ENCODE results near the gene PRRT1B. TPM values are rescaled to one million over a fixed set of nuclear protein-coding genes. Genes with fewer than 3 reads are reported as not detected.

PRRT1B gene
- total RNA-seq, 6 experiments from 2014 or later = not detected

DNA sequence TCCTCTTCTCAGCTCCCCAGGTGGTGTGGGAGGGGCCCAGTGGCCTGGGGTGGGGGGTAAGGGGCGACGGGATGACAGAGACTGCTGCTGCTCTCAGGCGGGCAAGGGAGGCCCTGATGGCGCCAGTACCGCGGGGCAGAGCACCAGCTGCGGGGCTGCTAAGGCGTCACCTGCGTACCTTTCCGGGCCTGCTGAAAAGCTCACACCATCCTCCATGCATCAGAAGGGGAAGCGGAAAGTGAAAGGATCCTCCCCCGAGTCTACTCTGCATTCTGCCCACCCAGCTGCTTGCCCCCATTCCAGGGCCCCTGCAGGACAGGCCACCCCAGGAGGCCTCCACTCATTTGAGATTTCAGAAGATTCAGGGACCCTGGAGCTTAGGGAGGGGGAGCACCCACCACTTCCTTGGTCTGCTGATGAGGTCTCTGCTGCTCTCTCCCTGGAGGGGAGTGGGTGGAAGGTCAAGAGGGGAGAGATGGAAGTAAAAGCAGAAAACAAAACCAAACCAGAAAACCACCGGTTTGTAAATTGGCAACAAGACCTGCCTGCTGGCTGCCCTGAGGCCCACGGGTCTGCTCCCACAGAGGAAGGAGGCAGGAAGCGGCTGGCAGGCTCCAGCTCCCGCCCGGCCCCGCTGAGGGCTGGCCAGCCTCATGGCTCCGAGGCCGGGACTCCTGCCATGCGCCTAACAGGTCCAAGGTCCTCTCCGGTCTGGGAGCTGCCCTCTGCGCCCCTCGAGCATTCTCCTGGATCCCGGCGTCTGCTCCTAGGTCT, 33.6 kb downstream of the PRRT1B start:
- Mint-ChIP-seq H3K4me3 (no peak overlapping the region), H3K9me3 (no peaks in the 10 kb centered on the region), H3K36me3 (ENCODE audit: low read depth) (peaks cover 12% of the 10 kb centered on the region; the same call in 1 of the 2 replicates), H3K4me1 (ENCODE audit: low read depth) (no peaks in the 10 kb centered on the region), H3K27me3 (ENCODE audit: insufficient read depth) (peaks cover 5% of the 10 kb centered on the region), H3K27ac (no peak overlapping the region)
- DNase-seq = no peak
- TF ChIP-seq, protein P1, sequence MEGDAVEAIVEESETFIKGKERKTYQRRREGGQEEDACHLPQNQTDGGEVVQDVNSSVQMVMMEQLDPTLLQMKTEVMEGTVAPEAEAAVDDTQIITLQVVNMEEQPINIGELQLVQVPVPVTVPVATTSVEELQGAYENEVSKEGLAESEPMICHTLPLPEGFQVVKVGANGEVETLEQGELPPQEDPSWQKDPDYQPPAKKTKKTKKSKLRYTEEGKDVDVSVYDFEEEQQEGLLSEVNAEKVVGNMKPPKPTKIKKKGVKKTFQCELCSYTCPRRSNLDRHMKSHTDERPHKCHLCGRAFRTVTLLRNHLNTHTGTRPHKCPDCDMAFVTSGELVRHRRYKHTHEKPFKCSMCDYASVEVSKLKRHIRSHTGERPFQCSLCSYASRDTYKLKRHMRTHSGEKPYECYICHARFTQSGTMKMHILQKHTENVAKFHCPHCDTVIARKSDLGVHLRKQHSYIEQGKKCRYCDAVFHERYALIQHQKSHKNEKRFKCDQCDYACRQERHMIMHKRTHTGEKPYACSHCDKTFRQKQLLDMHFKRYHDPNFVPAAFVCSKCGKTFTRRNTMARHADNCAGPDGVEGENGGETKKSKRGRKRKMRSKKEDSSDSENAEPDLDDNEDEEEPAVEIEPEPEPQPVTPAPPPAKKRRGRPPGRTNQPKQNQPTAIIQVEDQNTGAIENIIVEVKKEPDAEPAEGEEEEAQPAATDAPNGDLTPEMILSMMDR (IDR thresholded peaks at IDR 0.05) = no peak

DNA sequence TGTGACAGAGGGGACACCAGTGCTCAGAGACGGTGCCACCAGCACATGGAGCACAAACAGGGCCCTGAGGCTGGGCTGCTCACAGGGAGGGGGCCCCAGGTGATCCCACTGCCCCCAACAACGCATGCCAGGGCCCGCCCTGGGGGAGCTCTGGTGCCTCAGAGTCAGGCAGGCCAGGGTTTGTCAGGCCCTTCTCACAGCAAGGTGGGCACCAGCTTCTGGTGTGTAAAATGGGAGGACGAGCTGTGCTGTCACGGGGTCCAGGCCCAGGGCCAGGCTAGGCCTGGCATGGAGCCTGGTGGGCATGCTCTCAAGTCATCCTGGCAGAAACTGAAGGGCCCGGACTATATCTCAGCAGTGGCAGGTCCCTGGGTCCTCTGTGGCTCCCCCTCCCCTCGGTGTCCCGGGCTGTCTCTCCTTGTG, 34.5 kb downstream of the PRRT1B start:
- Mint-ChIP-seq H3K9me3 (no peaks in the 10 kb centered on the region), H3K27ac (no peak overlapping the region), H3K4me1 (ENCODE audit: low read depth) (no peaks in the 10 kb centered on the region), H3K36me3 (ENCODE audit: low read depth) (peaks cover 12% of the 10 kb centered on the region; the same call in 1 of the 2 replicates), H3K4me3 (no peak overlapping the region), H3K27me3 (ENCODE audit: insufficient read depth) (peaks cover 5% of the 10 kb centered on the region)
- TF ChIP-seq, protein P1 (IDR thresholded peaks at IDR 0.05) = no peak
- DNase-seq = no peak

DNA sequence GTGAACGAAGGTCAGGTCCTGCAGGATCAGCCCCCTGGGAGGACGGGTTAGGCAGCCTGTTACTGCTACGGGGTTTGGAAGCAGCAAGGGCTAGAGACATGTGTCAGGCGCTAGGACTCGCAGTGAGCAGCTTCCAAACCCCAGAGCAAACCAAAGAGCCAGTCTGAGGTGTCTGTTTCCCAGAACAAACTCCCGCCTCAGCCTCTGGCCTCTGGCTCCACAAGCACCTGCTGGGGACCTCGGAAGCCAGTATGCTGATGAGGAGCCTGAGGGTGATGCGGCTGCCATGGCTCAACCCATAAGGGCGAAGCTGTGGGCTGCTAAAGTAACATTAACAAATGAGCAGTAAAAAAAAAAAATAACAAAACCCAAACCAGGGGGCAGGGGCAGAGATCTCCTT, 35.0 kb downstream of the PRRT1B start:
- H3K4me3 Mint-ChIP-seq = no peak overlapping the region
- peaks cover 12% of the 10 kb centered on the region; the same call in 1 of the 2 replicates for H3K36me3 Mint-ChIP-seq (ENCODE audit: low read depth)
- H3K4me1 Mint-ChIP-seq (ENCODE audit: low read depth) = no peaks in the 10 kb centered on the region
- H3K27ac Mint-ChIP-seq = no peak overlapping the region
- TF ChIP-seq, protein P1 (IDR thresholded peaks at IDR 0.05) = no peak
- H3K9me3 Mint-ChIP-seq = no peaks in the 10 kb centered on the region
- H3K27me3 Mint-ChIP-seq (ENCODE audit: insufficient read depth) = peaks cover 5% of the 10 kb centered on the region
- DNase-seq = no peak

DNA sequence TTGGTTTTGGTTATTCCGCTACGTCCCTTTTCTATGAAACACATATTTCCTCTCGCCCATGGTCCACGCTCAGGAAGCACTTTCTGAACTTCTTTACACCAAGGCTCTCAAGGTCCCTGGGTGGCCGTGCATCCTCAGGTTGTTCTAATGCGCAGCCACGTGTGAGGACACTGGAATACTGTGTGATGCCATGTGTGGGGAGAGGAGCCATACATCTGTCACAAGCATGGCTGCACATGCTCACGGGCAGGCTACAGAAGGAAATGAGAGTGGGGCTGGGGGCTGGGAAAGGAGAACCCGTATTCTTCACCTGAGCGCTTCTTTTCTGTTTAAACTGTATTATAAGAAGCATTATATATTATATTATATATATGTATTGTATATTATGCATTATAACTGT, 36.7 kb downstream of the PRRT1B start:
- Mint-ChIP-seq H3K27me3 (ENCODE audit: insufficient read depth) (peaks cover 6% of the 10 kb centered on the region), H3K27ac (no peak overlapping the region), H3K4me3 (no peak overlapping the region), H3K36me3 (ENCODE audit: low read depth) (peaks cover 13% of the 10 kb centered on the region), H3K9me3 (no peaks in the 10 kb centered on the region), H3K4me1 (ENCODE audit: low read depth) (no peaks in the 10 kb centered on the region)
- DNase-seq = no peak
- TF ChIP-seq, protein P1 (IDR thresholded peaks at IDR 0.05) = no peak

DNA sequence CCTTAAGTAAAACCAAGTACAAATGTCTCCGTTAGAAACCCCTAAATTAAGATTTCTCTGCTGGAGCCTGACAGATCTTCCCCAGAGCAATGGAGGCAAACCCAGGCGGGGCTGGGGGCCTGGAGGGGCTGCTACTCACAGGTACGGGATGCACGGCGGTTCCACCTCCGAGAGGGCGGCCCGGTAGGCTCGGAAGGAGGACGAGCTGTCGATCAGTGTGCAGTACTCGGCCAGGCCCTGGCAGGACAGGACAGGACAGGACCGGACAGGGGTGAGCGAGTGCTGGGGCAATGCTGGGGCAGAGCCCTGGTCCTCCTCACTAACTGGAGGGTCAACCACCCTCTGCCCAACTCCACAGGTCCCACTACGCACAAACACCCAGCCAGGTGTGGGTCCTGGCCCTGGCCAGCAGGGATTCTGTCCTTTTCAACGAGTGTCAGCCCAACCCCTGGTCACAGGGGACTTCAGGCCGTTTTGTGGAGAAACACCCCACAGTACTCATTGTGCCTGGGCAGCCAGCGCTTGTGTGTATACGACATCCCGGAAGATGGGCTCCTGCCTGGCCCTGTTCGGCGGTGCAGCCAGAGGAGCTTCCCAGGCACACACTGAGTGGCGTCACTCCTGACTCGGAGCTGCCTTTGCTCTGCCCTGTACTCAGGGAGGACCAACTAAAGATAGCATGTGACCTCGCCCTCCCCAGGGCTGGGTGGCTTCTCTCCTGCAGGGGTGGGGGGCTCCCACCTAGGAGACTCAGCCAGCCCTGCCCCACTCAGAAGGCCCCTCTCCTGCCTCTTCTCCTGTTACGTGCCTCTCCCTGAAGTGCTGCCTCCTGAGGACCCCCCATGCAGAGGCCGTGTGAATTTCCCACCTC, 37.4 kb downstream of the PRRT1B start:
- DNase-seq = no peak

More for the DNA sequence above, 37.4 kb downstream of the PRRT1B start:
- Mint-ChIP-seq H3K27ac (no peak overlapping the region), H3K4me3 (no peak overlapping the region), H3K27me3 (ENCODE audit: insufficient read depth) (peaks cover 9% of the 10 kb centered on the region), H3K9me3 (no peaks in the 10 kb centered on the region), H3K4me1 (ENCODE audit: low read depth) (no peaks in the 10 kb centered on the region), H3K36me3 (ENCODE audit: low read depth) (peaks cover 15% of the 10 kb centered on the region)
- TF ChIP-seq, protein P1 (IDR thresholded peaks at IDR 0.05) = no peak

All from HFFc6 (cell line).